HG03066 (cell line): ENCODE measurements around the gene SIPA1L3.
"Not testable (repeated sequence)": the region's sequence is repeated elsewhere in the genome, so short reads cannot be mapped to it uniquely, and the experiment has no call there.

ENCODE experiments used
- ATAC-seq: cut with Tn5 transposase; IDR thresholded peaks from one replicate; pipeline ENCODE4 v1.9.1; 2021; ENCODE audit warnings: low read depth; ENCODE audit not compliant: unreplicated experiment

The SIPA1L3 gene

GRCh38 chr19:38015216-38015615, 108.2 kb downstream of the SIPA1L3 start:
- ATAC-seq: no peak

- ATAC-seq: no peak
These were observed 108.8 kb downstream of the SIPA1L3 start for GRCh38 chr19:38015761-38016160.

DNA sequence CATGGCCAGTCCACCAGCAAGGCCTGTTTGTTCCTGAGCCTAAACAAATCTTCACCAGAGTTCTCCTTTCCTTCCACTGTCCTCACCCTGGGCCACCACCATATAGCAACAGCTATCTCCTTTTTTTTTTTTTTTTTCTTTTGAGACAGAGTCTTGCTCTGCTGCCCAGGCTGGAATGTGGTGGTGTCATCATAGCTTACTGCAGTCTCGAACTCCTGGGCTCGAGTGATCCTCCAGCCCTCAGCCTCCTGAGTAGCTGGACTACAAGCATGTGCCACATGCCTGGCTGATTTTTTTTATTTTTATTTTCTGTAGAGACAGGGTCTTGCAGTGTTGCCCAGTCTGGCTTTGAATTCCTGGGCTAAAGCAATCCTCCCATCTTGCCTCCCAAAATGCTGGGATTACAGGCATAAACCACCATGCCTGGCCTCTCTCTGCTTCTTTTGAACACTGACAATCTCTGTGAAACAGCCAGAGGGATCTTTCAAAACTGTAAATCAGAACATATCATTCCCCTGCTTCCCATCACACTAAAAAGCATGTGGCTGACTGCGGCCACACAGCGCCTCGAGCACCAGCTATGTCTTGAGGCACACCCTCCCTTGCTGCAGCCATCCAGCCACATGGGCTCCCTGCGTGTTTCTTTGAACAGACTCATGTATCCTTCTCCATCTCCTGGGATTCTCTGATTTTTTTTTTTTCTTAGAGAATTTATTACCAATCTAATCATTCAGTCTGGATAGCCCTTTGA, 110.6 kb downstream of the SIPA1L3 start:
- ATAC-seq: no peak

DNA sequence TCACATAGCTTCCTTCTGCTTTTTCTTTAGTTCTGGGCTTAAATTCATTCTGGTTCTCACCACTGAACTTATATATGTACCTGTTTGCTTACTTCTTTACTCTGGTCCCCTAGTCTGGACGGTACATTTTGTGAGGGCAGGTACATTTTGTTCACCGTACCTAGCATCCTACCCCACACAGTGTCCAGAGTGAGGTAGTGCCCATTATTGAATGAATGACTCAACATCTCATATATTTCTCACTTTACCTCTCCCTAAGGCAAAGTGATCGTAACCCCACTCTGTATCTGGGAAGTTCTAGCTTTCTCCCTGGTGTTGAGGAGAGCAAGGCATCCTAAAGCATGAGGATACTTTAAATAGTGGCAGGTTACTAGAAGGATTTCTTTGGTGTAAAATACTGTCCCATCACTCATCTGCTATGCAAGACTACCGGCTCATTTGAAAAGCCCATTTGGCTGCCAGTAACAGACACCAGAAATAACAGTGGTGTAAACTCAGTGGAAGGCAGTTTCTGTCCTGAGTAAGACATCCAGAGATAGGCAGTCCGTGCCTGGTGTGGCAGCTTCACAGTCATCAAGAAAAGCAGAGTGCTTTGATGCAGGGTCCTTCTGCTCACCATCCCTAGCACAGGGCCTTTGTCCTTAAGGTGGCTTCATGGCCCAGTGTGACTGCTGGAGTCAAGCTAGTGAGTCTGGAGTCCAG, 111.8 kb downstream of the SIPA1L3 start:
- ATAC-seq: no peak

DNA sequence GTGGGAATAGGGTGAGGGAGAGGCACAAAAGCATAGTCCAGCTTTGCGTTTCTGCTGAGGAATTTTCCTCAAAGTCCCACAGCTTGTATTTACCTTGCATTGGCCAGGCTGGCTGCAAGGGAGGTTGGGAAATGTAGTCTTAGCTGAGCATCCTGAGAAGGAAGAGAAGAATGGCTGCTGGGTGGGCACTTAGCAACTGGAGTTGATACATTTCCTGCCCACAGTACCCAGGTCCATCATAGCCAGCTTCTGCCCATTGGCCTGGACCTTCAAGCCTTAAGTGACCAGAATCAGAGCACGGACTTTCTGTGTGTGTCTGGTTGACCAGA, 112.4 kb downstream of the SIPA1L3 start:
- ATAC-seq: no peak

DNA sequence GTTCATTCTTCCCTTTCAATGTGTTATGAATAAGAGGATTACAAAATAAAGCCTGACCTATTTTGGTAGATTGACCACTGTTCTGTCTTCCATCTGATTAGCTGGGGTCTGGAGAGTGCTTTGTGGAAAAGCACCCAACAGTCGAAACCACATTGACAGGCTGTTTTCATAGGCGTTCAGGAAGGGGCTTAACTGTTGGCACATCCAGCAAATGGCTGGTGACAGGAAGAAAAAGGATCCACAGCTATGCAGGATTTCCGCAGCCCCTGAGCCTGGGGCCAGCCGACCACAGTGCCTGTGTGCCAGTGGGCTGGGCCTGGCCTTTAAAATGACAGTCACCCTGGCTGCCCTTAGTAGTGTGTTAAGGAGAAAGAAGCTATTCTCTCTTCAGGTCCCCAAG, 113.3 kb downstream of the SIPA1L3 start:
- no peak for ATAC-seq

DNA sequence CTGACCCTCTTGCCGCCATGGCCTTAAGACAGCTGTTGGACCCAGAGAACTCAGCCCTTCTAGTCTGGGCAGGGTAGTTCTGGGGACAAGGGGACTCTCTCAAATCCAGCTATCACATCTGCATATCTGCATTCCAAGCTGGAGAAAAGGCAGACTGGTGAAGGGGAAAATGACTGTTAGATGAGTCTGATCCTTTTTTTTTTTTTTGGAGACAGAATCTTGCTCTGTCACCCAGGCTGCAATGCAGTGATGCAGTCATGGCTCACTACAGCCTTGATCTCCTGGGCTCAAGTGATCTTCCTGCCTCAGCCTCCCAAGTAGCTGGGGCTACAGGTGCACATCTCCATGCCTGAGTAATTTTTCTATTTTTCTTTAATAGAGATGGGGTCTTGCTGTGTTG, 114.3 kb downstream of the SIPA1L3 start:
- ATAC-seq: no peak

DNA sequence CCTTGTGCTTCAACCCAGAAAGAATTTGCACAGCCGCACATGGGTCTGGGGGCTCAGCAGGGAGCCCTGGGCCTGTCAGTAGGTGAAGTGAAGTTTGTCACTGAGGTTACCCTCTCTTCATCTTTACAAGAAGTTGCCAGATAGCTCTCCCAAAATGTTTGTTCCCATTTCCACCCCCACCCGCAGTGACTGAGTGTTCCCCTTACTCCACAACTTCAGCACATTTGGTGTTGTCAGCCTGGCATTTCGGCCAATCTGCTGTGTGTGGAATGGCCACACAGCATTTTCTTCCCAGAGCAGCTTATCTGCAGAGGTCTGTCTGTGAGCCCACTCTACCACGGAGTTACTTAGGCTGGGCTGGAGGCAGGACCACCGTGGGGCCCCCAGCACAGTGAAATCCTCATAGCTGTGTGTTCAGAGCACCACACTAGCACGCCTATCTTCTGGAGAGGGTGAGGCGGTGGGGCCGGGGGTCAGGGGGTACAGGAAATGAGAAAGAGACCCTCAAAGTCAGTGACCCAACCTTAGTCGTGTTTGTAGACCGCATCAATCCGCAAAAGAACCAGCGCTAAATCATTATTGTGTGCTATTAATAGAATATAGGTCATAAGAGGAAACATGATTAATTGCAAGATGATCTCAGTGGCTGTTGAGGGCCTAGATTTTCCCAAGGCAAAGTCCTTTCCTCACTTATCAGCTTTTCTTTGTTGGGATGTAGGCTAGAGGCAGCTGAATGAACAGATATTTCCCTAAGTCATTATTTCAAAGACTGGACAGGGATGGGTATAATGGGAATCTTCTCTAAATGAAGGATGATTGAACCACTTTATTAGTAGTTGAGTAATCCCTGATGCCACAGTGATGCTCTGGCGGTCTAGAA, 116.0 kb downstream of the SIPA1L3 start:
- no peak for ATAC-seq

- ATAC-seq: no peak
These were observed 116.9 kb downstream of the SIPA1L3 start for GRCh38 chr19:38023671-38024541.

DNA sequence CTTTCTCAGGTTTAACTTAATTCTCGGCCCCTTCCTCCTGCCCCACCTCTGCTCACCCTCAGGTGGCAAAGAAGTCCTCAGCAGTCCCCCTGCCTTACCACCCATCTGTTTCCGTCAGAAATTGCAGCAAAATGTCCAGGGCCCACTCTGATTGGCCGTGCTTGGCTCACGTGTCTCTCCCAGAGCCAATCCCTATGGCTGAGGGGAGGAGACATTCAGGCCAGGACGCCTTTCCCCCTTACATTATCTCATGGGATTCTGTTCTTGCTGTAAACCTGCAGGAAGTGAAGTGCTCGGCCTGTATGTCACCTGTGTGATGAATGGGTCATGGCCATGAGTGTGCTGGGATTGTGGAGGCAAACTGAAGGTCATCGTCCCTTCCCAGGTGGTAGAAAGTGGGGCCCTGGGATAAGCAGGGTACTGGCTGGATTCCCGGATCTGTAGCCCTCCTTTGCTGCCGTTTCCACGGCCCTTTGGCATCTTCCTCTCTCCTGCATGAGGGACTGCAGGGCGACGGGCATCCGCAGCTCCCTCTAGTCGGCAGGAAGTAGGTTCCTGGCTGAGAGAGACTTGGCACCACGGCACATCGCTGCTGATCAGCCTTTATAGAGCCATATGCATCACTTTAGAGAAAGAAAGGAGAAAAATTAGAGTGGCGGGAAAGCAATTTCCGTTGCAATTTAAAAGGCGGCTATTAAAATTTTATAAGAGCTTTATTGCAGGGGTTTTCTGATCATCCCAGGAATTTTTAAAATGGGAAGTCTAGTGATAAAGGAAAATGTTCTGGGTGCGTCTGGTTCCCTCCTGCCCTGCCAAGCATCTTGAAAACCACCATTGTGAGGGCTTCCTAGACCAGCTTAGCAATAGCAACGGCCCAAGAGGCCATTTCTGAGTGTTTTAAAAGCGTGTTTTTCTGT, 118.2 kb downstream of the SIPA1L3 start:
- ATAC-seq: no peak

GRCh38 chr19:38025909-38026307, 118.9 kb downstream of the SIPA1L3 start:
- ATAC-seq: no peak

GRCh38 chr19:38028913-38029510, 122.0 kb downstream of the SIPA1L3 start:
- ATAC-seq: no peak

DNA sequence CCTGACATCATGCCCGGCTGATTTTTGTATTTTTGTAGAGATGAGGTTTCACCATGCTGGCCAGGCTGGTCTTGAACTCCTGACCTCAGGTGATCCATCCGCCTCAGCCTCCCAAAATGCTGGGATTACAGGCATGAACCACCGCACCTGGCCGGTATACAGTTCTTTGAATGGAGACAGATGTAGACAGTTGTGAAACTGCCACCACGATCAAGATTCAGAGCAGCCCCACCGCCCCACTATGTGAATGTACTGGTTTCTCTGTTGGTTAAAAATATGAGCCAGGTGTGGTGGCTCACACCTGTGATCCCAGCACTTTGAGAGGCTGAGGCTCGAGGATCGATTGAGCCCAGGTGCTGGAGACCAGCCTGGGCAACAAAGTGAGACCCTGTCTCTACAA, 123.0 kb downstream of the SIPA1L3 start:
- ATAC-seq: not testable (repeated sequence)

- ATAC-seq: no peak
These were observed 123.8 kb downstream of the SIPA1L3 start for GRCh38 chr19:38030686-38031422.

- ATAC-seq: no peak
These were observed 124.4 kb downstream of the SIPA1L3 start for GRCh38 chr19:38031423-38031770.

- no peak for ATAC-seq
These were observed 125.1 kb downstream of the SIPA1L3 start for GRCh38 chr19:38032151-38032550.

DNA sequence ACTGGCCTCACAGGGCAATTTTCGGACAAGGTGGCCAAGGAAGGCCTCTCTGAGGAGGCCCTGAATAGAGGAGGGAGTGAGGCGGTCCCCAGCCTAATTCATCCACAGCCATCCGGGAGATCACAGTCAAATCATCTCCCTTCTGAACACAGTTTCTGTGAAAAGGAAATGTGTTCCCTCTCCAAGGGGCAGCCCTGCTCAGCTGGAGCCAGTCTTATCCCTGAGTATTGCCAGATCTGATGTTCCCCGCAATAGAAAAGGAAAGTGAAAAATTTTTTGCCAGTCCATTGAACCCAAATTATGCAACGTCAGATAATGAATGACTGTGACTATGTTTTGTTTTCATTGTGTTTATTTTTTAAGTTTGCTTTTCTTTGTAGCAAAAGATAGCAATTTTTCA, 125.9 kb downstream of the SIPA1L3 start:
- no peak for ATAC-seq
